Glutamatergic neuron (in vitro differentiated cells): Measurements from ENCODE around the gene ETNPPL. TPM values are rescaled to one million over a fixed set of nuclear protein-coding genes. Genes with fewer than 3 reads are reported as not detected.

ENCODE experiments used
- DNase-seq: peaks from one replicate; pipeline ENCODE4 v3.0.0; 2022
- H3K27ac Mint-ChIP-seq: one replicate; pipeline ENCODE4 v1.8.0; 2020; ENCODE audit warnings: mild to moderate bottlenecking, mixed read lengths, inconsistent platforms; ENCODE audit not compliant: unreplicated experiment
- H3K27me3 Mint-ChIP-seq: one replicate; pipeline ENCODE4 v1.8.0; 2020; ENCODE audit warnings: mild to moderate bottlenecking, moderate library complexity, mixed read lengths, inconsistent platforms; ENCODE audit not compliant: unreplicated experiment
- H3K36me3 Mint-ChIP-seq: one replicate; pipeline ENCODE4 v1.8.0; 2020; ENCODE audit warnings: mild to moderate bottlenecking, mixed read lengths, inconsistent platforms; ENCODE audit not compliant: unreplicated experiment
- H3K4me1 Mint-ChIP-seq: one replicate; pipeline ENCODE4 v1.8.0; 2020; ENCODE audit warnings: mild to moderate bottlenecking, low read depth, mixed read lengths, inconsistent platforms; ENCODE audit not compliant: unreplicated experiment
- H3K4me3 Mint-ChIP-seq: one replicate; pipeline ENCODE4 v1.8.0; 2020; ENCODE audit warnings: mild to moderate bottlenecking, mixed read lengths, inconsistent platforms; ENCODE audit not compliant: unreplicated experiment
- H3K9me3 Mint-ChIP-seq: one replicate; pipeline ENCODE4 v1.8.0; 2020; ENCODE audit warnings: mild to moderate bottlenecking, moderate library complexity, mixed read lengths, inconsistent platforms; ENCODE audit not compliant: unreplicated experiment
- CTCF ChIP-seq: fragments of 200-600 bp; sonication (generic); IDR thresholded peaks from one replicate; pipeline ENCODE4 v1.5.0; 2021; ENCODE audit not compliant: partially characterized antibody, unreplicated experiment
- total RNA-seq: library from RNA; stranded (reverse); fragmentation: NEBNext Ultra II Directional; extraction: Animal tissue kit (Norgen Biotek cat#: 25700); gene quantifications from one replicate; pipeline ENCODE4 v1.2.1, GENCODE V29; 2021; ENCODE audit not compliant: unreplicated experiment

Gene ETNPPL
- total RNA-seq, 1 donor from 2014 or later = not detected

- no peak for TF ChIP-seq CTCF
- Mint-ChIP-seq H3K27ac (no peak overlapping the region), H3K9me3 (no peaks in the 10 kb centered on the region), H3K4me1 (peaks cover 3% of the 10 kb centered on the region), H3K4me3 (no peak overlapping the region), H3K36me3 (no peaks in the 10 kb centered on the region), H3K27me3 (no peaks in the 10 kb centered on the region)
- DNase-seq = no peak
Observed at GRCh38 chr4:108777388-108777787, 14.5 kb upstream of the ETNPPL start.

GRCh38 chr4:108775921-108776320, 13.1 kb upstream of the ETNPPL start:
- Mint-ChIP-seq H3K27ac (no peak overlapping the region), H3K36me3 (no peaks in the 10 kb centered on the region), H3K4me1 (peaks cover 3% of the 10 kb centered on the region), H3K27me3 (no peaks in the 10 kb centered on the region), H3K4me3 (no peak overlapping the region), H3K9me3 (no peaks in the 10 kb centered on the region)
- DNase-seq = no peak
- no peak for TF ChIP-seq CTCF

- no peak for TF ChIP-seq CTCF
- no peak for DNase-seq
- no peaks in the 10 kb centered on the region for H3K9me3 Mint-ChIP-seq
Observed at GRCh38 chr4:108774809-108775530, 12.1 kb upstream of the ETNPPL start.

GRCh38 chr4:108772402-108772801, 9.5 kb upstream of the ETNPPL start:
- H3K4me1 Mint-ChIP-seq = no peaks in the 10 kb centered on the region
- H3K9me3 Mint-ChIP-seq = no peaks in the 10 kb centered on the region
- no peak overlapping the region for H3K4me3 Mint-ChIP-seq
- no peak overlapping the region for H3K27ac Mint-ChIP-seq
- no peaks in the 10 kb centered on the region for H3K27me3 Mint-ChIP-seq
- H3K36me3 Mint-ChIP-seq = no peaks in the 10 kb centered on the region
- no peak for DNase-seq
- no peak for TF ChIP-seq CTCF

More at GRCh38 chr4:108774809-108775530, 12.1 kb upstream of the ETNPPL start:
- Mint-ChIP-seq H3K27me3 (no peaks in the 10 kb centered on the region), H3K36me3 (no peaks in the 10 kb centered on the region), H3K27ac (no peak overlapping the region), H3K4me3 (no peak overlapping the region), H3K4me1 (no peaks in the 10 kb centered on the region)

- H3K36me3 Mint-ChIP-seq = peaks cover 5% of the 10 kb centered on the region
- peaks cover 4% of the 10 kb centered on the region for H3K4me1 Mint-ChIP-seq
- DNase-seq = no peak
- H3K4me3 Mint-ChIP-seq = no peak overlapping the region
- TF ChIP-seq CTCF = no peak
- peaks cover 6% of the 10 kb centered on the region for H3K27me3 Mint-ChIP-seq
- H3K9me3 Mint-ChIP-seq = peaks cover 4% of the 10 kb centered on the region
- H3K27ac Mint-ChIP-seq = no peak overlapping the region
Observed at GRCh38 chr4:108766058-108766457, 3.2 kb upstream of the ETNPPL start.
